CD4-positive, alpha-beta T cell treated with Interleukin-17A for 1 hour (primary cell): Measurements from ENCODE around the gene SMIM44.

Experiments used
- DNase-seq: peaks from one replicate; pipeline ENCODE4 v3.0.0-alpha.2; 2020

SMIM44 gene

DNA sequence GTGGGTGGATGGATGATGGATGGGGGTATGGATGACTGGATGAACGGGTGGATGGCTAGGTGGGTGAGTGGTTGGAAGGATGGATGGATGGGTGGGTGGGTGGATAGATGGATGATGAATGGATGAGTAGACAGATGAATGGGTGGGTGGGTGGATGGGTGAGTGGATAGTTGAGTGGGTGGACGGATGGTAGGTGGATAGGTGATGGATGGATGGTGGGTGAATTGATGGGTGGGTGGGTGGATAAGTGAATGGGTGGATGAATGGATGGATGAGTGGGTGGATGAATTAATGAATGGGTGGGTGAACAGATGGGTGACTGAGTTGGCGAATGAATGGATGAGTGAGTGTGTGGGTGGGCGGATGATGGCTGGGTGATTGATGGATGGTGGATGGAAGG is 7.8 kb downstream of the SMIM44 start:
- DNase-seq, result no peak

DNA sequence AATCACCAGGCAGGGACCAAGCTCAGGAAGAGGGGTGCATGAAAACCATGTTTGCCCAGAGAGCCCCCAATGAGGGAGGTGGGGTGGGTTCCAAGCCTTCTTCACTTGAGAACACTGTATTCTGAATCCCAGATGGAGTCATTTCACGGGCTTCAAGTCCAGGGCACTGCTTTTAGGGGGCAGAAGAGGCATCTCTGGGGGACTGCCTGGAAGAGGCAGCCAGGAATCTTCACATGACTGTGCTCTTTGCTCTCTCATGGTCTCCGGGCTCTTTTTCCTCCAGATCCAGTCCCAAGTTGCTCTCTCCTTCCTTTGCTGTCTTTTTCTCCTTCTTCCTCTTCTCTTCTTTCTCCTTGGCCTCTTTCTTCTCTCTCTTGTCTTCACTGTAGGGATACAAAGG is 8.6 kb downstream of the SMIM44 start:
- no peak for DNase-seq

DNA sequence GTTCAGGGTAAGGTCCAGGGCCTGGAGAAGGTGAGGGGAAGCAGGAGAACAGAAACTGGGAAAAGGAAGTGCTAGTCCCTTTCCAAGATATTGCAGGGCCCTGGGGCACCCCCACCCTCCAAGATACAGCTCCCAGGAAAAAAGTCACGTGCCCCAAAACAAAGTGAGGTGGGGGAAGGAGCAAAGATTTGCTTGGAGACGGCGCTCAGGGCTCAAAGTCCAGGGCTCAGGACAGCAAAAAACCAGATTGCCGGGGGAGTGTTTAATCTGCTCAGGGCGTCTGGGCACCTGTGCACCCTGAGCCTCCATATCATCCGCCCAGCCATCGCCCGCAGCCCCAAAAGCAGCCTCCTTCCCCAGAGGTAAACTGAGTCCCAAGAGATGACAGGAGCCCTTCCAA is 9.2 kb downstream of the SMIM44 start:
- no peak for DNase-seq

DNA sequence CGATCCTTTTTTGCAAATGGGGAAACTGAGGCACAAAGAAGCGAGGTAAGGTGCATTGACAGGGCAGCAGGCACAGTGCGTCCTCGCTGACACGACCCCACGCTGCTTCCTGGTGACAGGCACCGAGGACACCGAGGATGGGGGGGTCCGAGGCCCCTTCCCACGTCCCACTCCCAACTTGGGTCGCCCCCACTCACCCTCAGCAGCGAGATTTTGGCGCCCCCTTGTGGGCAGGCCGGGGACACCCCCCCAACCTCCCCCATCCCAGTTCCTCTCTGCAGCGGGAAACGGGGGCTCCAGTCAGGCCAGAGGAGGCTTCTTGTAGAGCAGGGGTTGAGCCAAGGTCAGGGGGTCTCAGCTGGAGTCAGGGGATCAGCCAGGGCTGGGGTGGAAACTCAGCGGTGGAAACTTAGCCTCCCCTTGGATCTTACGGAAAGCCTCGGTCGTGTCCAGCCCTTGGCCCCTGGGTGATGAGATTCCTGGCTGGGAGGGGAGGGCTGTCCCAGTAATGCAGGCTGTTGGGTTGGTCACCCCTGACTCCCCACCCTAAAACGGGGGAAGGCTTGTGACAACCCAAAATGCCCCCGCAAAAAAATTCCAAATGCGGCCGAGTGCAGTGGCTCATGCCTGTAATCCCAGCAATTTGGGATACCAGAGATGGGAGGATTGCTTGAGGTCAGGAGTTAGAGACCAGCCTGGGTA is 11.1 kb downstream of the SMIM44 start:
- DNase-seq, result peak; percentile 37

DNA sequence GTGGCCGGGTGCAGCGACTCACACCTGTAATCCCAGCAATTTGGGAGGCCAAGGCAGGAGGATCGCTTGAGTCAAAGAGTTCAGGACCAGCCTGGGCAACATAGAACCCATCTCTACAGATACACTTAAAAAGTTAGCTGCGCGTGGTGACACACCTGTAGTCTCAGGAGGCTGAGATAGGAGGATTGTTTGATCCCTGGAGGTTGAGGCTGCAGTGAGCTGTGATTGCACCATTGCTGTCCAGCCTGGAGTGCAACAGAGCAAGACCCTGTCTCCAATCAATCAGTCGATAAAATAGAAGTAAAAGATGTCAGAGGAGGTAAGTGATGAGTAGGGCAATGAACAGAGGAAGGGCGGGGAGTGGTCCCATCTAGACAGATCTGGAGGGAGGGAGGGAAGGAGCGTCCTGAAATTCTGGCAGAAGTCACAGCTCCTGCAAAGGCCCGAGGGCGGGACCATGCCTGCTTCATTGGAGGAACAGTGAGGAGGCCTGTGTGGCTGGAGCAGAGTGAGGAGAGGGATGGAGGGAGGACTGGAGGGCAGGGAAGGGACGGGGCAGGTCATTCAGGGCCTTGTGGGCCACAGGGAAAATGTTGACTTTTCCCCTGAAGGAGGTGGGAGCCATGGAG is 12.6 kb downstream of the SMIM44 start:
- no peak for DNase-seq

DNA sequence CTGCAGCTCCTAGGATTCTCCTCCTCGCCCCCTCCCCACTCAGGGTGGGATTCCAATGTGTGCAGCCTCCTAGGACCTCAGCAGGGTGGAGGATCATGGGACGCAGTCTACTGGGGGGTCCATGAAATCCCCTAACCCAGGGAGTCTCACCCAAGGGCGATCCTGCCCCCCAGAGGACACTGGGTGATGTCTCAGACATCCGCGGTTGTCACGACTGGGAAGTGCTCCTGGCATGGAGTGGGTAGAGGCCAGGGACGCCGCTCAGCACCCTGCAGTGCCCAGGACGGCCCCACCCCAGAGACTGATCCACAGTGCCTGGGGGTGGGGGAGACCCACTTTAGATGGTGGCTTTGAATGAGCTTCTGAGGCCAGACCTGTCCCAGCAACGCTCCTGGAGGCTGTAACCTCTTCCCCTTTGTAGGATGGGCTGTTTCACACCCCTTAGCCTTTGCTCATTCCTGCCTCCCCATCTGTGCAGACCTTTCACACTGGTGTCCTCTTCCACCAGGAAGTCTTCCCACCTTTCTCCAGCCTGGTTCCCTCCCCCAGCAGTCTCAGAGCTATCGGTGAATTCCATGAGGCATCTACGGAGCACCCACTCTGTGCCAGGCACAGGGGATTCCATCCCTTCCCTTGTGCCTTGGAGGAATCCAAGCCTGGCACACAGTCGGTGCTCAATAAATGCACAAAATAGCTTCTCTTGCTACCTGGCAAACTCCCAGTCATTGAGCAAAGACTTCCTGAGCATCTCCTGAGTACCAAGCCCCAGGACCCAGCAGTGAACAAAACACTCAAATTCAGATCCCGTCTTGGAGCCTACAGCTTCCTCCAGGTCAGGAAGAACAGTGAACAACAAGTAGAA is 13.4 kb downstream of the SMIM44 start:
- no peak for DNase-seq

DNA sequence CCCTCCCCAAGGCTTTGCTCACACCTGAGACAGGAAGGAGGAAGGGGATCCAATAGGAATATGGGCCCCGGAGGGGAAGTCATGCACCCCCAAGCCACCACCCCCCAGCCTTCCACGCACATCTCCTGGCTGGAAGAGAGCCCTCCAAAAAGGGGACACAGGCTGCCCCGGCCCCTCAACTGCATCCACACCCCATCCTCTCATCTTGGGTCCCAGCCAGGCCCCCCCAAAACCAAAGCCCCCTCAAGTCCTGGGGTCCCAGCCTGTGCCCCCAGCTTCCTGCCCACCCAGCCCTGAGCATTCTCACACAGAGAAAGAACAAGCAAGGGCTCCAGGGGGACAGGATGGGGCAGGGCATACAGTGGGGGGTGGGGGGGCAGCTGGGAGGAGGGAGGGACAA is 15.0 kb downstream of the SMIM44 start:
- DNase-seq, result no peak

DNA sequence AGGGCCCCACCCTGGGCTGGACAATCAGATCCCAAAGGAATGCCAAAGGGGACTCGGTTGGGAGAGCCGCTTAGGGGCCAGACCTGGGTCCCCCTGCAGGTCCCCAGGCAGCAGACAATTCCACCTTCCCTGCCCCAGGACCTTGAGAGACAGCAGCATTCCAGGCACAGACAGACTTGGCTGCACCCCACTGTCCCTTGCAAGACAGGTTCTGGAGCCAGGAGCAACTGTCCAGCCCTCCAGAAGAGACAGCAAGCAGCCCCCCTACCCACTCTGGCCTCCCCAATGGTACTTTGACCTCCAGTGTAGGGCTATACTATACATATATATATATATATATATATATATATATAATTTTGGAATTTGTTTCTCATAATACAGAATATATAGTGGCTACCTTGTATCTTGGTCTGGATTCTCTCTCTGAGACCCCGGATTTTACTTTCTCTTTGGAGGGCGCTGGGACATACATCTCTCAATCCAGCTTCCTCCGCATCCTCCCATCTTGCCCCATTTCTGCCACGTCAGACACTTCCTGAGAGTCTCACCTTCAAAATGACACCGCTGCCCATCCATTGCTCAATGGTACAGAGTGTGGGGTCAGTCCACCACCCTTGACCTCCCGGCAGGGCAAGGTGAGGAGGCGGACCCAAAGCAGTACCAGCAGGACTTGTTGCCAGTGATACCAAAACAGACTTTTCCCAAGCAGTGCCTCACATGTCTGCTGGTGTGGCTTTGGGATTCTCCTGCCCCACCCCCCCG is 15.6 kb downstream of the SMIM44 start:
- no peak for DNase-seq

DNA sequence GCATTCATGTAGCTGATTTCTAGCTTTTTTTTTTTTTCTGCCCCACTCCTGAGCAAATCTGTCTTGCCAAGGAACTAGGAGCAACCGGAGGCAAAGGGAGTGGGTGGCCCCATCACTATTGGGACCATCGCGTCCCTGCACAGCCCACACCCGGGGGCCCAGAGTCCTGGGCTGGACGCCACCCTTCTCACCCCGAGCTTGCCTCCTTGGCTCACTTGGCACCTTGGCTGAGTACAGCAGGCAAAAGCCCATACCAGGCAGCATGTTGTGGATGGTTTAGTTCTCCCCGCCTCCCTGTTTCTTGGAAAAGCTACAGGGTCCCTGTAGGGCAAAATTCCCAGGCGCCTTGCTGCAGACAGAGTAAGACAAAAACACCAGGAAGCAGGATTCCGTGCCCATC is 16.6 kb downstream of the SMIM44 start:
- DNase-seq, result no peak

DNA sequence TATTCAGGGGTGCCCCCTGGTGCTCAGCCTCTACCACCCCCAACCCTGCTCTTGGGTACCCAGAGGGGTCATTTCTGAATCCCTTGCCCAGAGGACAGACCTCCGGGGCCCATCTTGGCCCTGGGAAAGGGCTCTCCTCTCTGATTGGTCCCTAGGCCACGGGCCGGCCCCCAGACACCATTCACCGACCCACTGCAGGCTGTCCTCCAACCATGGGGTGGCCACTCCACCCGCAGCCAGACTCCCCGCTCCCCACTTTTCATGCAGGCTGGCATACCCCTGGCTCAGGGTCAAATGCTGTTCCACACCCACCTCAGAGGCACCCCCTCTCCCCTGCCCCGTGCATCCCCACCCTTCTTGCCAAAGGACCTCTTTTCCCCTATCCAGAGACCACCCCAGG is 17.7 kb downstream of the SMIM44 start:
- DNase-seq, result no peak

DNA sequence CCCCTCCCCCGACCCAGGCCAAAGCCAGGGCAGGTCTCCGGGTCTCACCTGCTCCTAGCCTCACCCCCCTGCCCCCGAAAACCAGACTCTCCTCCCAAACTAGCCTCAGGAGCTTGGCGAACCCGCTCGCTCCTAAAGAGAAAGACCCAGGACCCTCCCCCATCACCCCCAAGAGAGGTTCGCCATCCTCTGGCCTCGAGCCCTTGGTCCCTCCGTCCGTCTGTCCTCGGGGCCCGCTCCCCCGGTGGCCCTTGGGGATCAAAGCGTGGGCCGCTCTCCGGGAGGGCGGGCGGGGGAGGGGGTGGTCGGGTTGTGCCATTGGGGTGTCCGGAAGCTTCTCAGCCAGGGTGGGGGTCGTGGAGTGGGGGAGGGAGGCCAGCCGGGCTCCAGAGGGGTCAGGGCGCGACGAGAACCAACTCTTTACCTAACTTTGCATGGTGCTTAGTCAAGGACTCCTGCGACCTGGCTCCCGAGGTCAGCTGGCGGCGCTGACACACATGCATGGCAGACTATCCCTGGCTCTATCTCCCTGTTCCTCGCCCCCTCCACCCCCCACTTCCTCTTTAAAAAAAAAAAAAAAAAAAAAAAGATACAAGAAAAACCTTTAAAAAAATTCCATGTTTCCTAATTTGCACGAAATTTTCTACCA is 18.5 kb downstream of the SMIM44 start:
- DNase-seq, result no peak

DNA sequence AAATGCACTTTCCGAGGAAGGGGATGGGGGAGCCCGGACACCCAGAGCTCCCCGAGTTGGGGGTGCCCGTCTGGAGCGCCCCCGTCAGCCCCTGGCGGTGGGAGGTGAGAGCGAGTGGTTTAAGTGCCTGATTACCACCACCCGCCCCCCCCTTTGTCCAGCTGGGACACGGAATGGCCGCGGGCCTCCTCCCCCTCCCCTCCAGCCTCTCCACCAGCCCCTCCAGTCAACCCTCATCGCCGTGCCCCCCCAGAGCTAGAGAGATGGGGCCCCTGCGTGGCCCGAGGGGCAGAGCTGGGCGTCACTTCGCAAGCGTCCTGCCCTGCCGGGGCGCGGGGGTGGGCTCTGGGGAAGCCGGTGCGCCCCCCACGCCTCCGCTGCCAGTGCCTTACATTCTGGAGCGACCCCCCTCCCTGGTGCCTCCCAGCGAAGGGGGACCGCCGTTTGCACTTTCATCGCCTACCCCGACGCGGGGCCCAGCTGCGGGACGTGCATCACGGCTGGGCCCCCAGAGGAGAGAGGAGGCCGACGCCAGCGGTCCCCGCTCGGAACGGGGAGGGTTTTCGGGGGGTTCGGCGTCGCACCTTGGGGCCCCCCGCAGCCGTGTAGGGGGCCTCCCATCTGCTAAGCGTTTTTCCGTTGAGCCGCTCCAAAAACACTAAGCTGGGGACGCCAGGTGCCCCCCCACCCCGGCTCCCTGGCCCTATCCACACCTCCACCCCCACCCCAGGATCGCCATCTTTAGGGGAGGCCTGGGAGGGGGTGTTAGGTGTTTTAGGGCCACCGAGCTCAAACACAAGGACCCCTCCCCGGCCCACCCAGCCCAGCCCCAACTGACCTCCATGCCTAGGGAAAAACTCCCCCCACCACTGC is 19.3 kb downstream of the SMIM44 start:
- no peak for DNase-seq

DNA sequence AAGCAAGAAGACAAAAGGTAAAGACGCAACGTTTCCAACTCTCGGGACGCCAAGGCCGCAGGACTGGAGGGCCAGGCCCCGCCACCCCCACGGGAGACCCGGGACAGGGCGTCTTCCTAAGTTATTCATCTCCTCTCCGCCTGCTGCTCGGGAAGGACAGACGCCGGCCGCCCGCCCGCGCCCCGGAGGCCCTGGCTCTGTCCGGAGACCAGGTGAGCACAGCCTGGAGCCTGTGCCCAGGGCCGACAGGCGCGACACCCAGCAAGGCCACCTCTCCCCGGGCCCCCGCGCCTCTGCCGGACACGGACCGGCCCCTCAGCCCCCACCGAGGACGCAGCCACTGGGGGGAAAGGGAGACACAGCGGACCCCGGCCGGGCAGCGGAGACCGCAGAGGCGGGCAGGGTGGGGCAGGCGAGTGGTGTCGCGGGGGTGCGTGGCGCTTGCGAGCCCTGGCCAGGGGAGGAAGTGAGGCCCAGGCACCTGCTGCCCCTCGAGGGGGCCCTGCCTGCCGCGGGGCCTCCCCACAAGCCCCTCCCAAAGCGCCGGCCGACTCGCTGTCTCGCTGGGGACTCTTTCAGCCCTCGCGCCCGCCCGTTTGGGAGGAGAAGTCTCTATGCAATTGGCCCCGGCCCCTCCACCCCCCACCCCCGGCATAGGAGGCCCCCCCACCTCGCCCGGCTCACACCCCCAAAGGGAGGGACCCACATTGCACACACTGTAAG is 20.1 kb downstream of the SMIM44 start:
- no peak for DNase-seq

DNA sequence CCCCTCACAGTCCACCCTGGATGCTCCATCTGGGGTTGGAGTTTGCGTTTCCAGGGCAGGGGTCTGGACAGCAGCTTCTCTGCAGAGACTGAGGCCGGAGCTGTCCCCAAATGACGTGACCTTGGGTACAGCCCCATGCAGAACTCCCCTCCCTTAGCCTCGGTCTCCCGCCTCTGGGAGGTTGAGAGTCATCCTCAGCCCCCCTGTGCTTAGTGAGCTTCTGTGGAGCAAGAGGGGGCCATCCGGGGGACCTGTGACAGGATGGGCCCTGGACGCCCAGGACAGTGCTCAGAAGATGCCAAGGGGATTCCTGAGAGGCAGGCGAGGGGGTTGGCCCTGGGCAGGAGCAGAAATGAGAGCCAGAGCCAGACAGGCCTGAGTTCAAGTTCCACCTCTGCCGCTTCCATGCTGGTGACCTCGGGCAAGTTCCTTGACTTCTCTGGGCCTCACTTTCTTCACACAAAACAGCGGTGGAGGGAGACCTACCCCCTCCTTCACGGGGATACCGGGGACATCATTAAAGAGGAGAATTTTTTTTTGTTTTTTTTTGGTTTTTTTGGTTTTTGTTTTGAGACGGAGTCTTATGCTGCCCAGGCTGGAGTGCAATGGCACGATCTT is 23.2 kb downstream of the SMIM44 start:
- DNase-seq, result no peak

DNA sequence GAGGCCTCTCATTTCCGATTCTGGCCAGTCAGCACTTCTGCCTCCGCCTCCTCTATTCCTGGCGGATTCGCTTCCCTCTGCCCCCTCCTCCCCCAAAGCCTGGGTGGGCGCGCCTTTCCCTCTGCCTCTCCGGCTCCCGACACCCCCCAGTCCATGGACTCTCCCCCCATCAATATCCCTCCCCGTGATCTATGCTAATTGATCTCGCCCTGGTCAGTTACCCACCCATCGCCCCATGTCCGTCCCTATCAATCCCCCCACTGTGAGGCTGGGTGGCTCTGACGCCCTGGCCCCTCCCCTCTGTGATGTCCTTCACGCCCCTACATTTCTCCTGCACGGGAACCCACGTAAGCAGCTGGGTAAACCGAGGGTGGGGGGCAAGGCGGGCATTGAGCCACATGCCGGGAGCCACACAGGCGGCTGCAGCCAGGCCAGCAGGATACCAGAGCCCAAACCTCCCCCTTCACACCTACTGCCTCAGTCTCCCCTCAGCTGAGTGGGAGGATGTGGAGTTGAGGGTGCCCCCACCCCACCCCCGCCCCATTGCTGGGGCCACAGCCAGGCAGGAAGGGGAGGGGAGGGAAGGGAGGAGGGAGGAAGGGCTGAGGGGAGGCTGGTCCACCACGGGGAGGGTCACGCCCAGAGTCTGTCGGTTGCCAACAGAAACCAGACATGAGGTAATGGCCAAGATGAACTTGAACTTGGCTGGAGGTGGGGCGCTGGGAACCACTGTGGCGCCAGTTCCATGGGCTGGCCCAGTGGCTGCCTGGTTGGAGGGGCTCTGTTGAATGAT is 24.0 kb downstream of the SMIM44 start:
- DNase-seq, result no peak

DNA sequence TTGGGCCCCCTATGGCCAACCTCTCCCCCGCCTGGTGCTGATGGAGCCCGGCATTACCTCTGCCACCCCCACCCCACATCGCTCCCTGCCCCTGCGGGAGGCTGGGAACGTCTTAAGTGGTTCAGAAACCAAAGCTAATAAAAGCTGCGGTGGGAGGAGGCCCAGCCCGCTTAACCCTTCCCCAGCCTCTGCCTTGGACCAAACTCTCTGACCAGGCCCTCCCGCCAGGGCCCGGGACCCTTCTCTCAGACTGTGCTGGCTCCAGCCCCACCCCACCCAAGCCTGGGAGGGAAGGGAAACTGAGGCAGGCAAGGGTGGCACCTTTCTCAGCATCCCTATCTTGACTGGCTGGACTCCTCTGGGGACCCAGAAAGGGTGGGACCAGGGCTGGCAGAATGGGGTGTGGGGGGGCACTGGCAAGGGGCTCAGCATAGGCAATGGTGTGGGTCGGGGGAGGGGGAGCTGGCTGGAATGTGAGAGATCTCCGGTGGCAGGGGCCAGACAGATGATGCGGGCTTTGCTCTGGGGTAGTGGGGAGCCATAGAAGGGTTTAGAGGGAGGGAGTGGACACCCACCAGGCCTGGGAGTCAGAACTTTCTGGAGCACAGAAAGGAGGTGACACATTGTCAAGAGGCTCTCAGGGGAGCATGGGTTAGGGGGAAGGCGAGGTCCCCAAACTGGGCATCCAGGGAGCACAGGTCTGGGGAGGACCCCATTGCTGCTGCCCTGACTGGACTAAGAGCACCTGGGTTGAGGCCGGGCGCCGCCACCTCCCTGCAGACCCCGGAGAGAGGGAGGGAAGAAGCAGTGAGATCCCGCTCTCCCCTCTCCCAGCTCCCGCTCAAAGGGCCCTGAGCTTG is 24.8 kb downstream of the SMIM44 start:
- no peak for DNase-seq

DNA sequence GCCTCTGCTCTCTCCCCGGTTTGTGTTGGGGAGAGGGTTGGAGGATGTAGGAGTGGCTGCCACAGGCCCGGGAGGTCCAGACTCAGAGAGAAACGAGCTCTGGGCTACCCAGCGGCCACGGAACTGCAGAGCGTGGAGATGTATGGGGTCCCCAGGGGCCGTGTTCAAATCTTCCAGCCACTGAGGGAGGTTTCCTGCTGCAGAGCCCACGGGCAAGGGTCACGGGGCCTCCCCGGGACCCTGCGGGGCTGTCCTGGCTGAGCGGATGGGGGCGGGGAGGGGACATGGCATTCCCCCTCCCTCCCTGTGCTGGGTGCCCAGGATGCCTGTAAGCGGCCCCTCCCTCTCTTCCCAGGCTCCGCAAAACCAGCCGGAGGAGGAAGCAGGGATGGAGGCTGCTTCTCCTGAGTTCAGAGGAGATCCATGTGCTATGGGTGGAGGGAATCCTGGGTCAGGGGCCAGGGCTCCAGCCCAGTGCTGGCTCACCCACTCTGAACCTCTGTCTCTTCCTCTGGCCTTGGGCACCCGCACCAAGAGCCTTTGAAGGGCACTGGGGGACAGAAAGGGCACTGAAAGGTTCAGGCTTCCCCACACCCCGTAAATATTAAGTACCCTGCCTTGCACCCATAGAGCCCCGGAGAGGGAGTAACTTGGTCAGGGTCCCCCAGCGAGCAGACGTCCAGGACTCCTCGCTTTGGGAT is 25.6 kb downstream of the SMIM44 start:
- DNase-seq, result no peak

DNA sequence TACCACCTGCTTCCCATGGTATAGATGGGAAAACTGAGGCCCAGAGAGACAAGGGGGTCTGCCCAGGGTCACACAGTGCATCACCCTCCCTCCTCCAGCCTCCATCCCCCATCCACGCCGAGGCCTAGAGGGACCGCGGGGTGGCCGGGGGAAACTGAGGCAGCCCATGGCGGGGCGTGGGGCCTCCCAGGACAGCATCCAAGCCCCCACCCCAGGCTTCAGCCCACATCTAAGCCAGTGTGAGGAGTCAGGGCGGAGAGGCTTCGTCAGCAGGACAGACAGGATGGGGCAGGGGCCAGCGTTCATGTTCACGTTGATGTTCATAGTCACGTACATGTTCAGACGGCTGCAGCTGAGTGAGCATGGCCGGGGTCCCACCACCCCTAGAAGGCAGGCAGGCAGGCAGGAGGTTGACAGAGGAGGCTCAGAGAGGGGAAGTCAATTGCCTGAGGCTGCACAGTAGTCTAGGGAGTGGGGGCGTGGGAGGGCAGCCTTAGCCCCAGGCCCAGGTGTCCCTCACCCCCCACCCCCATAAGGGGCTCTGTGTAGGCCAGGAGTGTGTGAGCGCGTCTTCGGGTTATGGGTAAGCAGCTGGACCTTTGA is 26.2 kb downstream of the SMIM44 start:
- no peak for DNase-seq
